Loucy (cell line): ENCODE measurements around the gene RALGPS1.

Experiments used
- H2AFZ ChIP-seq: fragments of 200-600 bp; sonication (generic); 2 replicates; pipeline ENCODE4 v1.6.0; 2016; ENCODE audit warnings: antibody characterized with exemption, mild to moderate bottlenecking, low read length, moderate library complexity
- H3F3A ChIP-seq: fragments of 200-600 bp; 2 replicates; pipeline ENCODE4 v1.6.0; 2016; ENCODE audit warnings: antibody characterized with exemption, low read depth, mild to moderate bottlenecking
- H3K27me3 ChIP-seq: fragments of 200-600 bp; sonication (generic); 2 replicates; pipeline ENCODE4 v1.6.1; 2014; ENCODE audit warnings: low read length, mild to moderate bottlenecking; ENCODE audit not compliant: insufficient read depth, poor library complexity, severe bottlenecking
- H3K36me3 ChIP-seq: fragments of 200-600 bp; sonication (generic); 2 replicates; pipeline ENCODE4 v1.6.1; 2016; ENCODE audit warnings: low read length; ENCODE audit not compliant: insufficient read depth
- H3K4me1 ChIP-seq: fragments of 200-600 bp; sonication (generic); 2 replicates; pipeline ENCODE4 v1.5.1; 2014; ENCODE audit warnings: low read length, mild to moderate bottlenecking; ENCODE audit not compliant: insufficient read depth, poor library complexity, severe bottlenecking
- H3K4me2 ChIP-seq: fragments of 200-600 bp; sonication (generic); 2 replicates; pipeline ENCODE4 v1.6.0; 2014; ENCODE audit warnings: antibody characterized with exemption, low read length, low read depth, mild to moderate bottlenecking; ENCODE audit not compliant: poor library complexity, severe bottlenecking
- H3K4me3 ChIP-seq: fragments of 200-600 bp; sonication (generic); 2 replicates; pipeline ENCODE4 v1.5.1; 2014; ENCODE audit warnings: low read length, mild to moderate bottlenecking, mixed read lengths; ENCODE audit not compliant: poor library complexity, severe bottlenecking
- H3K79me2 ChIP-seq: fragments of 200-600 bp; sonication (generic); 2 replicates; pipeline ENCODE4 v1.6.1; 2014; ENCODE audit warnings: low read length; ENCODE audit not compliant: insufficient read depth
- H3K9ac ChIP-seq: fragments of 200-600 bp; sonication (generic); 2 replicates; pipeline ENCODE4 v1.6.0; 2014; ENCODE audit warnings: mild to moderate bottlenecking, low read depth, low read length, moderate library complexity; ENCODE audit not compliant: poor library complexity, severe bottlenecking
- H3K9me2 ChIP-seq: fragments of 200-600 bp; sonication (generic); replicated peaks from 2 replicates; pipeline ENCODE4 v1.6.1; 2016; ENCODE audit warnings: low read depth, low read length, mixed read lengths
- H3K9me3 ChIP-seq: fragments of 200-600 bp; sonication (generic); 2 replicates; pipeline ENCODE4 v1.6.1; 2014; ENCODE audit warnings: mild to moderate bottlenecking, antibody characterized with exemption, low read length, low read depth; ENCODE audit not compliant: insufficient read depth
- H4K20me1 ChIP-seq: fragments of 200-600 bp; sonication (generic); 2 replicates; pipeline ENCODE4 v1.6.0; 2014; ENCODE audit warnings: antibody characterized with exemption, low read length, mild to moderate bottlenecking; ENCODE audit not compliant: insufficient read depth, poor library complexity, severe bottlenecking
- CTCF ChIP-seq: fragments of 200-600 bp; sonication (generic); conservative IDR thresholded peaks from 2 replicates; pipeline ENCODE4 v1.5.1; 2014; ENCODE audit warnings: mild to moderate bottlenecking, antibody characterized with exemption, low read length
- EZH2phosphoT487 ChIP-seq: fragments of 200-600 bp; IDR thresholded peaks from 2 replicates; pipeline ENCODE4 v1.6.1; 2018; ENCODE audit warnings: antibody characterized with exemption, mild to moderate bottlenecking, moderate library complexity, borderline replicate concordance

Gene RALGPS1

GRCh38 chr9:127253446-127253845 is 338.9 kb downstream of the RALGPS1 start:
- Histone ChIP-seq H3K36me3 (no peaks in the 10 kb centered on the region), H3K4me2 (no peak overlapping the region), H3K79me2 (no peaks in the 10 kb centered on the region), H3K9ac (no peak overlapping the region), H3K27me3 (no peaks in the 10 kb centered on the region), H3K9me2 (no peaks in the 10 kb centered on the region), H3F3A (no peaks in the 10 kb centered on the region), H3K4me1 (no peaks in the 10 kb centered on the region), H4K20me1 (no peaks in the 10 kb centered on the region), H3K9me3 (no peaks in the 10 kb centered on the region), H3K4me3 (no peak overlapping the region), H2AFZ (no peak overlapping the region)
- TF ChIP-seq EZH2phosphoT487, result no peak
- TF ChIP-seq CTCF, result no peak

GRCh38 chr9:127255692-127256091 is 341.1 kb downstream of the RALGPS1 start:
- H3K4me2 ChIP-seq, result no peak overlapping the region
- H3K79me2 ChIP-seq, result no peaks in the 10 kb centered on the region
- no peak for TF ChIP-seq CTCF
- TF ChIP-seq EZH2phosphoT487, result no peak
- H3K27me3 ChIP-seq, result no peaks in the 10 kb centered on the region
- no peak overlapping the region for H3K9ac ChIP-seq
- no peaks in the 10 kb centered on the region for H3F3A ChIP-seq
- H3K36me3 ChIP-seq, result no peaks in the 10 kb centered on the region
- no peaks in the 10 kb centered on the region for H3K9me3 ChIP-seq
- H2AFZ ChIP-seq, result no peak overlapping the region
- no peaks in the 10 kb centered on the region for H4K20me1 ChIP-seq
- no peaks in the 10 kb centered on the region for H3K9me2 ChIP-seq
- no peaks in the 10 kb centered on the region for H3K4me1 ChIP-seq
- H3K4me3 ChIP-seq, result no peak overlapping the region

GRCh38 chr9:127256324-127256723 is 341.7 kb downstream of the RALGPS1 start:
- H3K4me3 ChIP-seq, result no peak overlapping the region
- H3K79me2 ChIP-seq, result no peaks in the 10 kb centered on the region
- no peaks in the 10 kb centered on the region for H3K36me3 ChIP-seq
- H2AFZ ChIP-seq, result no peak overlapping the region
- no peaks in the 10 kb centered on the region for H3K9me2 ChIP-seq
- H3K4me1 ChIP-seq, result no peaks in the 10 kb centered on the region
- no peak overlapping the region for H3K4me2 ChIP-seq
- H3K27me3 ChIP-seq, result no peaks in the 10 kb centered on the region
- H3K9ac ChIP-seq, result no peak overlapping the region
- no peaks in the 10 kb centered on the region for H3K9me3 ChIP-seq
- H3F3A ChIP-seq, result no peaks in the 10 kb centered on the region
- TF ChIP-seq EZH2phosphoT487, result no peak
- no peak for TF ChIP-seq CTCF
- H4K20me1 ChIP-seq, result no peaks in the 10 kb centered on the region
